ENCODE results near the gene SGMS1. TPM values are rescaled to one million over a fixed set of nuclear protein-coding genes. Genes with fewer than 3 reads are reported as not detected.

Gene SGMS1
- polyA plus RNA-seq, 1 donor from 2014 or later = 8.0 TPM

- Histone ChIP-seq H3K9ac (ENCODE audit: low read length) (no peak overlapping the region), H3K9me3 (ENCODE audit: low read length) (no peaks in the 10 kb centered on the region), H2AFZ (ENCODE audit: low read depth, low read length) (no peak overlapping the region), H3K4me3 (ENCODE audit: low read length) (no peak overlapping the region), H3K27ac (ENCODE audit: low read length) (no peak overlapping the region), H3K9me2 (ENCODE audit: insufficient read depth, low read length) (no peaks in the 10 kb centered on the region), H4K20me1 (ENCODE audit: insufficient read depth) (no peaks in the 10 kb centered on the region), H3K4me2 (ENCODE audit: low read length) (no peak overlapping the region), H3K79me2 (replicated peaks; ENCODE audit: insufficient read depth, low read length) (no peaks in the 10 kb centered on the region), H3K27me3 (ENCODE audit: insufficient read depth, low read depth, low read length) (no peaks in the 10 kb centered on the region), H3K36me3 (ENCODE audit: insufficient read depth, low read length) (no peaks in the 10 kb centered on the region), H3F3A (ENCODE audit: insufficient read depth, low read length, poor library complexity, severe bottlenecking) (no peaks in the 10 kb centered on the region)
- no peak for TF ChIP-seq MXI1 (conservative IDR thresholded peaks at IDR 0.05; ENCODE audit: poor library complexity, severe bottlenecking)
- TF ChIP-seq REST (IDR thresholded peaks at IDR 0.05; ENCODE audit: borderline replicate concordance) = no peak
Measured at GRCh38 chr10:50595785-50596184, 28.0 kb downstream of the SGMS1 start.

GRCh38 chr10:50593523-50594376 is 30.0 kb downstream of the SGMS1 start:
- H3K27me3 ChIP-seq (ENCODE audit: insufficient read depth, low read depth, low read length) = no peaks in the 10 kb centered on the region

More at GRCh38 chr10:50593523-50594376, 30.0 kb downstream of the SGMS1 start:
- no peak overlapping the region for H3K27ac ChIP-seq (ENCODE audit: low read length)
- no peak overlapping the region for H3K4me3 ChIP-seq (ENCODE audit: low read length)
- H4K20me1 ChIP-seq (ENCODE audit: insufficient read depth) = no peaks in the 10 kb centered on the region
- H2AFZ ChIP-seq (ENCODE audit: low read depth, low read length) = no peak overlapping the region
- H3K9me3 ChIP-seq (ENCODE audit: low read length) = no peaks in the 10 kb centered on the region
- no peaks in the 10 kb centered on the region for H3K36me3 ChIP-seq (ENCODE audit: insufficient read depth, low read length)
- no peaks in the 10 kb centered on the region for H3K9me2 ChIP-seq (ENCODE audit: insufficient read depth, low read length)
- no peak overlapping the region for H3K9ac ChIP-seq (ENCODE audit: low read length)
- no peaks in the 10 kb centered on the region for H3F3A ChIP-seq (ENCODE audit: insufficient read depth, low read length, poor library complexity, severe bottlenecking)
- H3K4me2 ChIP-seq (ENCODE audit: low read length) = no peak overlapping the region
- H3K79me2 ChIP-seq (replicated peaks; ENCODE audit: insufficient read depth, low read length) = no peaks in the 10 kb centered on the region
- TF ChIP-seq TAF1 (IDR thresholded peaks at IDR 0.05; ENCODE audit: low read depth) = no peak
- TF ChIP-seq RAD21 (conservative IDR thresholded peaks at IDR 0.05) = no peak
- no peak for TF ChIP-seq EP300 (conservative IDR thresholded peaks at IDR 0.05; ENCODE audit: poor library complexity, severe bottlenecking)
- no peak for TF ChIP-seq CTCF (IDR thresholded peaks at IDR 0.05; ENCODE audit: poor library complexity, severe bottlenecking)
- TF ChIP-seq EZH2 (IDR thresholded peaks at IDR 0.05; ENCODE audit: borderline replicate concordance, insufficient read depth, low read length, poor library complexity, severe bottlenecking) = no peak
- TF ChIP-seq MXI1 (conservative IDR thresholded peaks at IDR 0.05; ENCODE audit: poor library complexity, severe bottlenecking) = no peak
- no peak for TF ChIP-seq POLR2AphosphoS5 (IDR thresholded peaks at IDR 0.05)
- TF ChIP-seq SMC3 (conservative IDR thresholded peaks at IDR 0.05; ENCODE audit: poor library complexity) = no peak
- no peak for TF ChIP-seq REST (IDR thresholded peaks at IDR 0.05; ENCODE audit: borderline replicate concordance)

All from neural cell (in vitro differentiated cells).